GM18868 (cell line): ENCODE data around the gene ACAN.
A peak's percentile ranks its signal among the peaks of the same experiment; 100 is the strongest.

ENCODE experiments used
- ATAC-seq: cut with Tn5 transposase; IDR thresholded peaks from one replicate; pipeline ENCODE4 v1.9.1; 2021; ENCODE audit warnings: mild to moderate bottlenecking, moderate library complexity; ENCODE audit not compliant: unreplicated experiment

The ACAN gene

GRCh38 chr15:88874684-88875083 lies 71.4 kb downstream of the ACAN start:
- ATAC-seq, result no peak

- ATAC-seq, result no peak
These were observed 73.3 kb downstream of the ACAN start for GRCh38 chr15:88876573-88876972.

- no peak for ATAC-seq
These were observed 74.2 kb downstream of the ACAN start for GRCh38 chr15:88877415-88877814.

GRCh38 chr15:88877906-88878305 lies 74.7 kb downstream of the ACAN start:
- ATAC-seq, result no peak

GRCh38 chr15:88878720-88879184 lies 75.5 kb downstream of the ACAN start:
- ATAC-seq, result peak; percentile 77

GRCh38 chr15:88880944-88881740 lies 77.9 kb downstream of the ACAN start:
- ATAC-seq, result no peak

GRCh38 chr15:88881775-88882174 lies 78.5 kb downstream of the ACAN start:
- ATAC-seq, result no peak

- ATAC-seq, result no peak
These were observed 79.5 kb downstream of the ACAN start for GRCh38 chr15:88882785-88883184.

- no peak for ATAC-seq
These were observed 83.9 kb downstream of the ACAN start for GRCh38 chr15:88887068-88887580.

GRCh38 chr15:88888719-88889118 lies 85.5 kb downstream of the ACAN start:
- no peak for ATAC-seq

- no peak for ATAC-seq
These were observed 87.3 kb downstream of the ACAN start for GRCh38 chr15:88890495-88890894.

GRCh38 chr15:88891540-88892254 lies 88.5 kb downstream of the ACAN start:
- ATAC-seq, result no peak

- ATAC-seq, result peak; percentile 57
These were observed 91.1 kb downstream of the ACAN start for GRCh38 chr15:88894348-88894818.

GRCh38 chr15:88894819-88895767 lies 91.9 kb downstream of the ACAN start, which contains the start of gene HAPLN3:
HAPLN3 (minus strand) TSS chr15:88895544; CDS start chr15:88887298, 8,246 bp downstream.
- peak; percentile 53 for ATAC-seq

- no peak for ATAC-seq
These were observed 93.2 kb downstream of the ACAN start for GRCh38 chr15:88896333-88897033.

- no peak for ATAC-seq
These were observed 93.9 kb downstream of the ACAN start for GRCh38 chr15:88897142-88897455.

- peak; percentile 71 for ATAC-seq
These were observed 94.4 kb downstream of the ACAN start for GRCh38 chr15:88897456-88898194.

- ATAC-seq, result no peak
These were observed 95.5 kb downstream of the ACAN start for GRCh38 chr15:88898736-88899135.

GRCh38 chr15:88899251-88899650 lies 96.0 kb downstream of the ACAN start:
- no peak for ATAC-seq
